Skeletal muscle tissue (tissue), 4 donors: ENCODE results near the gene CDX1. TPM values are rescaled to one million over a fixed set of nuclear protein-coding genes. Genes with fewer than 3 reads are reported as not detected.

Experiments used
- H3K27ac ChIP-seq: one replicate; pipeline ENCODE4 v1.7.0; 2013; ENCODE audit warnings: mild to moderate bottlenecking, low read depth, low read length, inconsistent platforms
- H3K27me3 ChIP-seq, 3 donors: one replicate each; pipeline ENCODE4 v1.7.0; 2013; ENCODE audit warnings: low read length in 3 of 3; ENCODE audit not compliant: control insufficient read depth in 3 of 3, insufficient read depth in 3 of 3
- H3K36me3 ChIP-seq, 3 donors: one replicate each; pipeline ENCODE4 v1.7.0; 2013; ENCODE audit warnings: low read length in 3 of 3; ENCODE audit not compliant: control insufficient read depth in 3 of 3, insufficient read depth in 3 of 3
- H3K4me1 ChIP-seq, 3 donors: one replicate each; pipeline ENCODE4 v1.7.0; 2013; ENCODE audit warnings: low read length in 3 of 3, mild to moderate bottlenecking in 3 of 3; ENCODE audit not compliant: control insufficient read depth in 3 of 3, insufficient read depth in 3 of 3
- H3K4me3 ChIP-seq, 3 donors: one replicate each; pipeline ENCODE4 v1.7.0; 2013; ENCODE audit warnings: low read length in 3 of 3
- H3K9ac ChIP-seq, 3 donors: one replicate each; pipeline ENCODE4 v1.7.0; 2013; ENCODE audit warnings: low read length in 3 of 3, mild to moderate bottlenecking in 3 of 3, moderate library complexity in 2 of 3, low read depth in 1 of 3
- H3K9me3 ChIP-seq, 3 donors: one replicate each; pipeline ENCODE4 v1.7.0; 2013; ENCODE audit warnings: low read length in 3 of 3; ENCODE audit not compliant: control insufficient read depth in 3 of 3
- total RNA-seq: library from RNA; depleted of rRNA; stranded (reverse); fragments of >200 nt; gene quantifications from one replicate; pipeline ENCODE4 v1.2.3, GENCODE V29; 2014
- donor health status: Osteomylitis.

CDX1 gene
- total RNA-seq, 1 donor from 2014 or later = not detected

- peaks cover 14 to 44% (median 31%) of the 10 kb centered on the region in 3 donors for H3K36me3 ChIP-seq
- no peak overlapping the region for H3K27ac ChIP-seq
Observed at GRCh38 chr5:150122536-150123481, 43.8 kb upstream of the CDX1 start.

GRCh38 chr5:150123542-150123941, 43.0 kb upstream of the CDX1 start:
- Histone ChIP-seq H3K27ac (no peak overlapping the region), H3K36me3 (peaks cover 14 to 51% (median 35%) of the 10 kb centered on the region in 3 donors), H3K4me1 (peaks cover 0 to 16% (median 11%) of the 10 kb centered on the region in 3 donors)

More at GRCh38 chr5:150122536-150123481, 43.8 kb upstream of the CDX1 start:
- H3K4me1 ChIP-seq = peaks cover 0 to 12% (median 12%) of the 10 kb centered on the region in 3 donors
- no peak overlapping the region for H3K9ac ChIP-seq
- no peak overlapping the region for H3K4me3 ChIP-seq
- no peaks in the 10 kb centered on the region for H3K27me3 ChIP-seq
- no peaks in the 10 kb centered on the region for H3K9me3 ChIP-seq

GRCh38 chr5:150124111-150124557, 42.4 kb upstream of the CDX1 start:
- Histone ChIP-seq H3K4me1 (peaks cover 0 to 16% (median 5%) of the 10 kb centered on the region in 3 donors), H3K27ac (no peak overlapping the region), H3K36me3 (peaks cover 19 to 52% (median 35%) of the 10 kb centered on the region in 3 donors), H3K4me3 (no peak overlapping the region), H3K27me3 (no peaks in the 10 kb centered on the region), H3K9me3 (no peaks in the 10 kb centered on the region), H3K9ac (no peak overlapping the region)

More at GRCh38 chr5:150123542-150123941, 43.0 kb upstream of the CDX1 start:
- Histone ChIP-seq H3K9ac (no peak overlapping the region), H3K27me3 (no peaks in the 10 kb centered on the region), H3K4me3 (no peak overlapping the region), H3K9me3 (no peaks in the 10 kb centered on the region)

GRCh38 chr5:150124596-150124995, 42.0 kb upstream of the CDX1 start:
- no peaks in the 10 kb centered on the region for H3K27me3 ChIP-seq
- no peak overlapping the region for H3K4me3 ChIP-seq
- H3K4me1 ChIP-seq = peaks cover 2 to 20% (median 6%) of the 10 kb centered on the region in 3 donors
- H3K36me3 ChIP-seq = peaks cover 23 to 53% (median 37%) of the 10 kb centered on the region in 3 donors
- no peak overlapping the region for H3K27ac ChIP-seq
- H3K9me3 ChIP-seq = no peaks in the 10 kb centered on the region
- no peak overlapping the region for H3K9ac ChIP-seq

GRCh38 chr5:150125334-150125733, 41.2 kb upstream of the CDX1 start:
- H3K27ac ChIP-seq = no peak overlapping the region
- peaks cover 10 to 27% (median 12%) of the 10 kb centered on the region in 3 donors for H3K4me1 ChIP-seq
- H3K36me3 ChIP-seq = peaks cover 26 to 48% (median 38%) of the 10 kb centered on the region in 3 donors
- H3K27me3 ChIP-seq = no peaks in the 10 kb centered on the region
- H3K9me3 ChIP-seq = no peaks in the 10 kb centered on the region
- no peak overlapping the region for H3K4me3 ChIP-seq
- no peak overlapping the region for H3K9ac ChIP-seq

GRCh38 chr5:150126199-150126920, 40.2 kb upstream of the CDX1 start:
- H3K27me3 ChIP-seq = no peaks in the 10 kb centered on the region
- H3K4me1 ChIP-seq = peaks cover 11 to 28% (median 12%) of the 10 kb centered on the region in 3 donors
- H3K4me3 ChIP-seq = no peak overlapping the region
- no peak overlapping the region for H3K27ac ChIP-seq
- H3K9ac ChIP-seq = no peak overlapping the region
- peaks cover 25 to 43% (median 34%) of the 10 kb centered on the region in 3 donors for H3K36me3 ChIP-seq
- no peaks in the 10 kb centered on the region for H3K9me3 ChIP-seq

GRCh38 chr5:150126921-150127265, 39.7 kb upstream of the CDX1 start:
- Histone ChIP-seq H3K9me3 (no peaks in the 10 kb centered on the region), H3K9ac (no peak overlapping the region), H3K4me1 (peaks cover 15 to 31% (median 16%) of the 10 kb centered on the region in 3 donors), H3K27me3 (no peaks in the 10 kb centered on the region), H3K4me3 (no peak overlapping the region), H3K36me3 (peaks cover 20 to 38% (median 33%) of the 10 kb centered on the region in 3 donors), H3K27ac (no peak overlapping the region)

GRCh38 chr5:150129454-150129812, 37.1 kb upstream of the CDX1 start:
- peaks cover 27 to 38% (median 28%) of the 10 kb centered on the region in 3 donors for H3K4me1 ChIP-seq
- H3K9ac ChIP-seq = peak overlapping the region in 1 of 3 donors; percentile 77
- no peaks in the 10 kb centered on the region for H3K9me3 ChIP-seq
- peaks cover 12 to 33% (median 25%) of the 10 kb centered on the region in 3 donors for H3K36me3 ChIP-seq
- H3K4me3 ChIP-seq = peak overlapping the region in 2 of 3 donors; percentile 66 to 73
- no peaks in the 10 kb centered on the region for H3K27me3 ChIP-seq
- no peak overlapping the region for H3K27ac ChIP-seq

GRCh38 chr5:150129813-150130492, 36.6 kb upstream of the CDX1 start:
- H3K27me3 ChIP-seq = no peaks in the 10 kb centered on the region
- H3K4me3 ChIP-seq = peak overlapping the region in 2 of 3 donors; percentile 66 to 73
- H3K9me3 ChIP-seq = no peaks in the 10 kb centered on the region
- peak overlapping the region in 2 of 3 donors; percentile 22 to 77 for H3K9ac ChIP-seq
- peaks cover 32 to 41% (median 32%) of the 10 kb centered on the region in 3 donors for H3K4me1 ChIP-seq
- no peak overlapping the region for H3K27ac ChIP-seq
- peaks cover 12 to 31% (median 29%) of the 10 kb centered on the region in 3 donors for H3K36me3 ChIP-seq
